ENCODE measurements around the gene FAM131B.
"Not testable (repeated sequence)": the region's sequence is repeated elsewhere in the genome, so short reads cannot be mapped to it uniquely, and the experiment has no call there.

The FAM131B gene

DNA sequence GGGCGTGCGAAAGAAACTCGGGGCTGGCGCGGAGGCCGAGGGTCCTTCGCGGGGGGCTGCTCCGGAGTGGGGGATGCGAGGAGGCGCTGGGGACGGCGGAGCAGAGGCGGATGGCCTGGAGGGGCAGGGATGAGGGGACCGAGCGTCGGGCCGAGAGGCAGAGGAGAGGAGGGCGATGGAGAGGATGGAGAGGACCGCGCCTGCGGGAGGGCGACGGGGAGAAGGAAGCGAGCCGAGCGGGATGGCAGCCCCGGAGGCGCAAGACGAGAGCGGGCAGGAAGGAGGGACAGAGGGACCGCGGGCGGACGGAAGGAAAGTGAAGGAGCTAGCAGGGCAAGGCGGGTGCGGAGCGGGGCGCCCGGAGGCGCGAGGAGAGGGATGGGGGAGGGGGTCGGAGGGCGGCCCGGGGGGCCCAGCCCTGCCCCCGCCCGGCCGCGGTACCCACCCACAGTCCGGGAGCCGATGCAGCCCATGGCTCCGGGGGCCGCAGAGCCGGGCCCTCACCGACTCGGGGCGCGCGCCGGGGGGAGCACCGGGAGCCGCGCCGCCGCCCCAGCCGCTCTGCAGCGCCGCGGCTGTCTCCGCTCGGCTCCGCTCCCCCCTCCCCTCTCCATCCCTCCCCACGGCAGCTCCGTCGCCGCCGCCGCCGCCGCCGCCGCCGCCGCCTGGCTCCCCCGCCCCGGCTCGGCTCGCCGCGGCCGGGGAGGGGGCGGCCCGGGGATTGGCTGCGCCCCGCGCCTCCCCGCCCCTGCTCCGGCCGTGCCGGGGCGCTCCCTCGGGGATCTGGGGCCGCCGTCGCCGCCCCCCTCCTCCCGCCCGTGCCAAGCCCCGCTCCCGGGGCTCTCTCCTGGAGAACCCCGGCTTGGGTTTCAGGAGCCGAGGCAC, at the start of gene FAM131B:
FAM131B (minus strand) TSS at position 583 of the 885 bp plus-strand sequence; CDS start at position 473, 110 bp downstream.
- no peak for DNase-seq

GRCh38 chr7:143411976-143412708, 49.6 kb upstream of the FAM131B start:
- DNase-seq, result no peak

DNA sequence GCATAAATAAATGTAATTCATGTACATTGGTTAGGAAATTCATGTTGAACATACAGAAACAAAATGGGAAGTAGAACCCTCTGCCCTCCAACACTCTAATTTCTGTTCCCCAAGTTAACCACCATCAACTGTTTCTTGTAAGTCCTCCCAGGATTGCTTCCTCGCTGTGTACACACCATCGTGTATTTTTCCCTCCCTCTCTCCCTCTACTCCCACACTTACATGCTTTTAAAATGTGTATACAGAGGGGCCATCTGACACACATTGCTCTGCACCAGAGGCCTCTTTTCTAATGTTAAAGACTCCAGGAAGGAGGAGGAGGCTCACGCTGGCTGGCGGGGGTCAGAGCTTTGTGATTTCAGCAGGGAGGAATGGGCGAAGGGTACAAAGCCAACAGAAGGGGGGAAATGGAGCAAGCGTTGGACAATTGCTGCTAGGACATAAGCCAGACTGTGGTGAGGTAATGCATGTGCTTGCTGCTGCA, 48.0 kb upstream of the FAM131B start:
- DNase-seq, result no peak

DNA sequence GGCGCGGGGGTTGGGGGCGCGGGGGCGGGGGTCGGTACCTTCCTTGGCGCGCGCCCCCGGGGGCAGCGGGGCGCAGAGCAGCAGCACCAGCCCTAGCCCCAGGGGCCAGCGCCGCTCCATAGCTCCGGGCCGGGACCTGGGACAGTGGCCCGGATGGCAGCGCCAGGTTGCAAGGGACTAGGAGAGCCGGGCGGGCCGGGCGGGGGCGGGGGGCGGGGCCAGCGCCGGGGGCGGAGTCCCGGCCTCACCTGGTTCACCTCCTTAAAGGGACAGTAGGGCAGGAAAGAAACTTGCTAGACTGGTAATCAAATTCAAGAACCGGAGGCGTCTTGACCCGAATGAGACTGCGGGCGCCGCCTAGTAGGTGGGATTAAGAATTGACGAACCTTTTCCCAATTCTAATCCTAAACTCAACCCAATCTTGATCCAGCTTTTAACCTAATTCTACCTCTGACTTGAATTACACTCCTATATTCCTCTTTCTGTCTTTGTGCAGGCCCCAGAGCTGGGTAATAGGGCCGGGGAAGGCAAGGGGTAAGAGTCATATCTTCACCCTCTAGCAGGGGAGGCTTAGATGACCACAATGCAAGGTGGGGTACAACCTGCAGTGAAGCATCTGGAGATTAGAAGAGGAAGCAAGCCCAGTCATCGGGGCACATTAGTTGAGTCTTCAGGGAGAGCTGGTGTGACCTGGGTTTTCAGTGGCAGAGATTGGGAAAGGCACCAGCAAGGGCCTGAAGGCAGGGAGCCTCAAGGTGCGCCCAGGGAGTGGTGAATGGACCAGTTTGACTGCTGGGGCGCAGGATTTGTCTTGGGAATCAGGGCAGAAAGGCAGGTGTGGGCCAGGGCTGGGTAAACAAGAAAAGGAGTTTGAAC, 46.4 kb upstream of the FAM131B start, which contains the start of gene EPHA1:
EPHA1 (minus strand) TSS at position 171 of the 876 bp plus-strand sequence; CDS start at position 120, 51 bp downstream.
- no peak for DNase-seq

DNA sequence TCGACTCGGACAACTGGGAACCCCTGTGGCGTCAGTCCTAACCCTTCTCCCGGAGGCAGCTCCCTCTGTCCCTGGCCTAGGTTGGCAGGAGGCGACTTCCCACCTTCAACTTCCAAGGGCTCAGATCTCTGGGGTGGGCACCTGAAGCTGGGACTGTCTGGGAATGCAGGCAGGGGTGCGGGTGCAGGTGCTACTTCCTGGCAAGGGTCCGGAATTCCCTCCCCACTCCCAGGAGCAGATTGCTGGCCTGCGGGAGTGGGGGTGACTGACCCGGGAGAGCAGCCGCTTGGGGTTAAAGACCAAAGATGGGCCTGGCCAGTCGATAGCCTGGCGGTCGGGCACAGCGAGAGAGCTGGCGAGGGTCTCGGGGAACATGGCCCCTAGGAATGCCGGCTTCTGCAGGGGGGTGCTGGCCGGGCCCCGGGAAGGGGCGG, 45.8 kb upstream of the FAM131B start:
- no peak for DNase-seq

- no peak for DNase-seq
Measured at GRCh38 chr7:143407287-143408251, 45.1 kb upstream of the FAM131B start.

DNA sequence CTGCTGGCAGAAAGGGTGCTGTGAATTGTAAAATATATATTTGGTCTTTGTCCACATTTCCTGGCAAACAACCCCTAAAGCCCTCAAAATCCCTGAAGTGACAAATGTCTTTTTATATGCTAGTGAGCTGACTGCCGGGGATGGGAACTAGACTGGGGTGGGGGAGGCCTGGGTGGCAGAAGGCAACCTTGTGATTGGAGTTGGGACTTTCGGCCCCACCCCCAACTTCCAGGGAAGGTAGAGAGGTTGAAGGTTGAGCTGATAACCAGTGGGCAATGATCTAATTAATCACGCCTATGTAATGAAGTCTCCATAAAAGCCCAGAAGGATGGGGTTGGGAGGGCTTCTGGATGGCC, 43.5 kb upstream of the FAM131B start:
- DNase-seq, result no peak

- DNase-seq, result peak; percentile 56
Measured at GRCh38 chr7:143405173-143406001, 42.9 kb upstream of the FAM131B start.

- not testable (repeated sequence) for DNase-seq
Measured at GRCh38 chr7:143402233-143402632, 39.7 kb upstream of the FAM131B start.

DNA sequence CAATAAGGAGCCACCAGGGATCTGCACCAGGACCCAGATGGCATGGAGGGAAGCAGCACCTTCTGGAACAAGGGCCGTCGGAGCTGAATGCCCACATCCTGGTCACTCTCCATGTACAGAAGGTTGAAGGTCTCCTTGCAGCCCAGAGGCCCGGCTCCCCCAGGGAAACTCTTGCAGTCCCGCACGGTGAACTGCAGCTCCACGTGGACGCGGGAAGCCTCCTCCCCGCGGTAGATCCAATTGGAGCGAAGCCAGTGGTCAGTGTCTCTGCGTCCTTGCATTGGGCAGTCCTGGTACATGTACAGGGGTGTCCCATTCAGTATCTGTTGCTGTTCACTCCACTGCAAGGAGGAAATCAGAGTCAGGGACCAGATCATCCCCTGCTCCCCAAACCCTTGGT, 38.8 kb upstream of the FAM131B start:
- no peak for DNase-seq

GRCh38 chr7:143399642-143400041, 37.1 kb upstream of the FAM131B start:
- DNase-seq, result no peak

DNA sequence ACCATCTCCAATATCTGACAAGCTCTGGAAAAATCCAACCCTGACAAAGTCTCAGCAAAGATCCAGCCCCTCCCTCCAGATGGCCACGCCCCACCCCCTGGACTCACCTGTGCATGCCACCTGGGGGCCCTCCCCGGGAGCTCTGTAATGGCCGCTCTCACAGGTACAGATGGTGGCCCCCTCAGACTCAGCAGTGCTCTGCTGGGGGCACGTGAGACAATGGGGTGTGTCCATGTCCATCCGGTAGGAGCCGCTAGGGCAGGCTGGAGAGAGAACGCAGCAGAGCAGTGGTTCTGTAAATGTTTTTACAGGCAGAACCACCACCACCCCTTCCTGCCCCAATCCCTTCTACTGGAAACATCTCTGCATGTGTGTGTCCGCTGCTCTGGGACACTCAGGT, 36.6 kb upstream of the FAM131B start:
- no peak for DNase-seq

DNA sequence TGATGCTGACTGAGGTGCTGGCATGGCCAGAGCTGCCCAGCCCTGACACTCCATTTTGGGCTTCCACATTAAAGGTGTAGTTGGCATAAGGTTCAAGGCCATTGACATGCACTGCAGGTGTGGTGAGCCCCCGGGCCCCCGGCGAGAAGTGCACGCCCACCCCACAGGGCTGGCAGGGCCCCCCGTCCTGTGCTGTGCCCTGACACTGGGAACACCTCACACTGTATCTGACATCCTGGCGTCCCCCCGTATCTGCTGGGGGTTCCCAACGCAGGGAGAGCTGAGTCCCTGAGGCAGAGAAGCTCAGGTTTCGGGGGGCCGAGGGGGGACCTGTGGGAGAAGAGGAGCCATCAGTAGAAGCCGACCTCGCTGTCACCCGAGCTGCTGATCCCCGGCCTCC, 36.1 kb upstream of the FAM131B start:
- no peak for DNase-seq

- DNase-seq, result no peak
Measured at GRCh38 chr7:143397710-143398530, 35.4 kb upstream of the FAM131B start.

GRCh38 chr7:143396625-143397556, 34.4 kb upstream of the FAM131B start:
- DNase-seq, result no peak

GRCh38 chr7:143396182-143396581, 33.7 kb upstream of the FAM131B start:
- no peak for DNase-seq

DNA sequence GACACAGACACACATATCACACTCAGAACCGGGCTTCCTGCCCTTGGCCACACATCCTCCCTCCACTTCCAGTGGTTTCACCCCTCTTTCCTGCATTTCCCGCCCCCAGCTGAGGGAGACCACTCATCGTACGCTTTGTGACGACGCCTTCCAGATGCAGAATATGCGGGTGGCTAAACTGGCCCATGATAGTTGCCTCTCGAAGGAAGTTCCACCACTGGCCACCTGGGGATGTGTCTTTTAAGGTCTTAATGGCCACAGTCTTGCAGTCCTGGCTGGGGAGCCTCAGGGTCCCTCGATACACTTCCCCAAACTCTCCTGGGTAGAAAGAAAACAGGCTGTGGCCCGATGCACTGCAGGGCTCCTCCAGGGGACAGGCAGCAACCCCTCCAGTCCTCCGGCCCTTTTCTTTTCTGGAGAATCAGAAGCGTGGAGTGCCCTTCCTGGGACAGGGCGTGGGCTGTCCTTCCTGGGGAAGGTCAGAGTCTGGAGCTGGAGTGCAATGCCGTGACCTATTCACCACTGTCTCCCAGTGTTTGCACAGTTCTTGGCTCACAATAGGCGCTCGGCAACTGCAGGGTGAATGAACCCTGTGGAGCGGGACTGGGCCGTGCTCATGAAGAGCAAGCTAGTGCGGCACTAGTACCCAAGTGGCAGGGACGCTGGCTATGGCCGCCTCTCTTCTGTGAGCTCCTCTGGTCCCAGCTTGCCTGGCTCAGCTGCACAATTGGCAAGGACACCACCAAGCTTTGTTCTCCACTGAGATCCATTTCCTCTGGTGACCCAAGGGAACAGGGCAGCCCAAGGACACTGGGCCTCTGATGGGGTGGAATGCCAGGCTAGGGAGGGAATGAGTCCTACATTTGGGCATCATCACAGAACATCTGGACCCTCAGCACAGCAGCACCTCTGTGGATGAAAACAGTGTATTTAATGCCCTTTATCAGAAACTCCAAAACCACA, 33.0 kb upstream of the FAM131B start:
- no peak for DNase-seq
